HepG2 (cell line): ENCODE data around the gene METAP1D. TPM values are rescaled to one million over a fixed set of nuclear protein-coding genes. Genes with fewer than 3 reads are reported as not detected.

Experiments
- ATAC-seq: fragments of 200-7000 bp; cut with Tn5 transposase; 3 replicates; pipeline ENCODE4 v1.9.1; 2020; ENCODE audit warnings: mild to moderate bottlenecking, moderate library complexity
- BruUV-seq: library from RNA; stranded (reverse); fragments of 400-500 nt; replicated peaks from 2 replicates; lab custom pipeline; 2021; lab: Mats Ljungman, UMichigan
- CTCF ChIA-PET: fragments of 300-600 bp; formaldehyde crosslinking; extraction: SDS; loops from one replicate; lab custom pipeline; 2021; ENCODE audit warnings: low total read pairs, inconsistent platforms, low intra/inter-chr PET ratio; lab: Yijun Ruan, JAX
- POLR2A ChIA-PET: fragments of 350-600 bp; sonication (Branson Sonifier 250); formaldehyde crosslinking; loops from one replicate; lab custom pipeline; 2020; ENCODE audit warnings: antibody characterized with exemption, inconsistent platforms; lab: Yijun Ruan, JAX
- DNase-seq: peaks from one replicate; pipeline ENCODE4 v3.0.0-alpha.2; 2015; ENCODE audit warnings: low spot score
- FAIRE-seq: peaks from 3 replicates; lab custom pipeline; 2011; peaks lifted over from hg19 to GRCh38; lab: Jason Lieb, UNC
- H2AFZ ChIP-seq: one replicate; pipeline ENCODE4 v1.6.1; 2011; ENCODE audit warnings: low read length, inconsistent platforms
- H3K27ac ChIP-seq: fragments of 300-600 bp; 3 replicates; pipeline ENCODE4 v1.8.0; 2011; ENCODE audit warnings: mixed run types, mild to moderate bottlenecking, mixed read lengths, low read length, inconsistent platforms; ENCODE audit not compliant: insufficient read depth; ENCODE audit errors: extremely low read length
- H3K27me3 ChIP-seq, 2 experiments: fragments of 200-600 bp in 1 of 2; 2 replicates in 1 of 2; 3 replicates in 1 of 2; pipeline versions ENCODE4 v1.6.0 to v1.8.0; 2011; ENCODE audit warnings: low read length in 2 of 2, mild to moderate bottlenecking in 2 of 2, moderate library complexity in 2 of 2, inconsistent platforms in 1 of 2; ENCODE audit not compliant: insufficient read depth in 2 of 2, control insufficient read depth in 1 of 2
- H3K36me3 ChIP-seq, 2 experiments: fragments of 200-600 bp in 1 of 2; replicated peaks in 1 of 2; 2 replicates in 1 of 2; 3 replicates in 1 of 2; pipeline versions ENCODE4 v1.5.1 to v1.8.0; 2011; ENCODE audit warnings: low read length in 2 of 2, inconsistent platforms in 1 of 2; ENCODE audit not compliant: insufficient read depth in 2 of 2, control insufficient read depth in 1 of 2
- H3K4me1 ChIP-seq: 2 replicates; pipeline ENCODE4 v1.5.1; 2012; ENCODE audit warnings: low read length, inconsistent platforms; ENCODE audit not compliant: insufficient read depth
- H3K4me2 ChIP-seq: 2 replicates; pipeline ENCODE4 v1.6.0; 2011; ENCODE audit warnings: low read depth, low read length, inconsistent platforms
- H3K4me3 ChIP-seq, 3 experiments: fragments of 200-600 bp in 1 of 3; sonication (generic), shearing (Covaris generic) in 1 of 3; replicated peaks in 1 of 3; 2 replicates each; pipeline ENCODE4 v1.5.1; 2011 to 2016; ENCODE audit warnings: low read length in 3 of 3, inconsistent platforms in 2 of 3, low read depth in 2 of 3, mild to moderate bottlenecking in 2 of 3, control low read depth in 1 of 3, mixed read lengths in 1 of 3; ENCODE audit not compliant: insufficient read depth in 1 of 3
- H3K79me2 ChIP-seq: one replicate; pipeline ENCODE4 v1.6.1; 2011; ENCODE audit warnings: low read length, inconsistent platforms; ENCODE audit not compliant: insufficient read depth
- H3K9ac ChIP-seq: 2 replicates; pipeline ENCODE4 v1.6.0; 2011; ENCODE audit warnings: mild to moderate bottlenecking, low read depth, low read length, inconsistent platforms; ENCODE audit not compliant: insufficient read depth
- H3K9me3 ChIP-seq: 2 replicates; pipeline ENCODE4 v1.5.1; 2012; ENCODE audit warnings: mild to moderate bottlenecking, low read length
- H4K20me1 ChIP-seq: 2 replicates; pipeline ENCODE4 v1.6.0; 2011; ENCODE audit warnings: inconsistent platforms, mild to moderate bottlenecking, low read length, moderate library complexity; ENCODE audit not compliant: insufficient read depth
- ATAD3A ChIP-seq: sonication (generic); formaldehyde crosslinking; IDR thresholded peaks from 2 replicates; pipeline ENCODE4 v1.4.0; 2020; ENCODE audit warnings: missing genetic modification reagents
- HNRNPL ChIP-seq: fragments of 200-400 bp; formaldehyde crosslinking; IDR thresholded peaks from 2 replicates; pipeline ENCODE4 v1.6.1; 2017; ENCODE audit warnings: mild to moderate bottlenecking, low read depth, low read length
- MED1 ChIP-seq: sonication (generic); formaldehyde crosslinking; IDR thresholded peaks from 2 replicates; pipeline ENCODE4 v1.4.0; 2020; ENCODE audit warnings: missing genetic modification reagents
- MIXL1 ChIP-seq: IDR thresholded peaks from 2 replicates; pipeline ENCODE4 v1.6.1; 2016
- NR1H2 ChIP-seq: sonication (generic); formaldehyde crosslinking; IDR thresholded peaks from 2 replicates; pipeline ENCODE4 v1.8.1; 2022; ENCODE audit warnings: low read depth, missing genetic modification reagents, borderline replicate concordance
- POLR2AphosphoS5 ChIP-seq: IDR thresholded peaks from 2 replicates; pipeline ENCODE4 v1.6.1; 2012; ENCODE audit warnings: low read depth, low read length
- RARG ChIP-seq: sonication (generic); formaldehyde crosslinking; IDR thresholded peaks from 2 replicates; pipeline ENCODE4 v1.4.0; 2020; ENCODE audit warnings: low read depth, mild to moderate bottlenecking, missing genetic modification reagents
- SMARCC2 ChIP-seq: fragments of 450-650 bp; IDR thresholded peaks from 2 replicates; pipeline ENCODE4 v1.6.1; 2017; ENCODE audit warnings: antibody characterized with exemption, mild to moderate bottlenecking
- TOE1 ChIP-seq: sonication (generic); formaldehyde crosslinking; IDR thresholded peaks from 2 replicates; pipeline ENCODE4 v1.4.0; 2020; ENCODE audit warnings: mild to moderate bottlenecking, missing genetic modification reagents
- ZBTB26 ChIP-seq: IDR thresholded peaks from 2 replicates; pipeline ENCODE4 v1.6.1; 2016; ENCODE audit warnings: missing compliant biosample characterization, missing genetic modification reagents, borderline replicate concordance
- ZNF121 ChIP-seq: sonication (generic); formaldehyde crosslinking; IDR thresholded peaks from 2 replicates; pipeline ENCODE4 v1.5.0; 2020; ENCODE audit warnings: mild to moderate bottlenecking, missing genetic modification reagents
- ZNF17 ChIP-seq: sonication (generic); formaldehyde crosslinking; IDR thresholded peaks from 2 replicates; pipeline ENCODE4 v1.5.0; 2020; ENCODE audit warnings: mild to moderate bottlenecking, missing genetic modification reagents
- ZNF382 ChIP-seq: sonication (generic); formaldehyde crosslinking; IDR thresholded peaks from 2 replicates; pipeline ENCODE4 v1.5.0; 2020; ENCODE audit warnings: missing genetic modification reagents, mild to moderate bottlenecking, borderline replicate concordance
- ZNF576 ChIP-seq: sonication (generic); formaldehyde crosslinking; IDR thresholded peaks from 2 replicates; pipeline ENCODE4 v1.4.0; 2020; ENCODE audit warnings: mild to moderate bottlenecking, missing genetic modification reagents
- ZNF687 ChIP-seq: sonication (generic); formaldehyde crosslinking; IDR thresholded peaks from 2 replicates; pipeline ENCODE4 v1.5.1; 2020; ENCODE audit warnings: mild to moderate bottlenecking, missing genetic modification reagents, moderate library complexity
- ZNF740 ChIP-seq: sonication (generic); formaldehyde crosslinking; IDR thresholded peaks from 2 replicates; pipeline ENCODE4 v1.4.0; 2020; ENCODE audit warnings: missing genetic modification reagents
- ZNF761 ChIP-seq: sonication (generic); formaldehyde crosslinking; conservative IDR thresholded peaks from 2 replicates; pipeline ENCODE4 v1.4.0; 2020; ENCODE audit warnings: mild to moderate bottlenecking, missing genetic modification reagents
- ZZZ3 ChIP-seq: sonication (generic); formaldehyde crosslinking; IDR thresholded peaks from 2 replicates; pipeline ENCODE4 v1.4.0; 2020; ENCODE audit warnings: missing genetic modification reagents, mild to moderate bottlenecking, borderline replicate concordance
- WGBS: methylation state at CpG from one replicate; pipeline ENCODE4 v1.1.6; 2017; ENCODE audit warnings: low lambda C conversion rate; 5-methylcytosine and 5-hydroxymethylcytosine counted together
- in situ Hi-C: cut with HindIII; loops from 2 replicates; pipeline ENCODE4 v1.10.0; 2017; ENCODE audit warnings: low pct_unique_long_range_greater_than_20kb; ENCODE audit not compliant: extremely low pct_ligation_motif_present
- intact Hi-C: fragments of 100-400 bp; cut with micrococcal nuclease; formaldehyde crosslinking; loops from one replicate; pipeline ENCODE4 v1.10.0; 2022; ENCODE audit not compliant: unreplicated experiment
- polyA plus RNA-seq, 8 experiments: library from polyadenylated mRNA; depleted of rRNA in 3 of 8; stranded (reverse) in 7 of 8; unstranded in 1 of 8; fragments of >200 nt; fragmentation: Illumina TruSeq in 4 of 8; extraction: Trizol in 4 of 8; gene quantifications; 2 replicates each; pipeline versions ENCODE4 v1.2.1 to v1.2.3, GENCODE V29; 2011 to 2016; ENCODE audit warnings: low read depth in 4 of 8, missing spikeins in 1 of 8, mixed read lengths in 1 of 8; ENCODE audit not compliant: insufficient read depth in 1 of 8
- total RNA-seq, 5 experiments: library from RNA; depleted of rRNA; stranded (reverse); fragments of >200 nt; fragmentation: Illumina TruSeq; extraction: Trizol; gene quantifications; 2 replicates each; pipeline ENCODE4 v1.2.3, GENCODE V29; 2016; ENCODE audit warnings: low read depth in 1 of 5

Gene METAP1D
- total and polyA plus RNA-seq, 2 of the 13 experiments (the other 11 are each of a cell fraction or from before 2014, with no cell fraction given), result 14.7 to 21.6 TPM

GRCh38 chr2:172021074-172021931 lies 21.6 kb downstream of the METAP1D start:
- peak; percentile 99 for ATAC-seq
- H3K4me1 ChIP-seq, result peaks cover 15% of the 10 kb centered on the region
- TF ChIP-seq ZNF17 (no peak), POLR2AphosphoS5 (no peak), RARG (CRISPR knock-in tag) (no peak), MIXL1 (peak; percentile 50; the same call in 1 of the 2 replicates), ZNF740 (CRISPR knock-in tag) (no peak), ZNF687 (CRISPR knock-in tag) (peak; percentile 51), ZNF382 (CRISPR knock-in tag) (no peak), ZNF121 (CRISPR knock-in tag) (no peak), ZBTB26 (CRISPR knock-in tag) (no peak), ZNF761 (CRISPR knock-in tag) (no peak), ZNF576 (CRISPR knock-in tag) (no peak), NR1H2 (CRISPR knock-in tag) (no peak), HNRNPL (no peak), MED1 (CRISPR knock-in tag) (peak; percentile 39; the same call in 1 of the 2 replicates), SMARCC2 (no peak), ZZZ3 (CRISPR knock-in tag) (no peak), TOE1 (CRISPR knock-in tag) (no peak), ATAD3A (CRISPR knock-in tag) (no peak)

More at GRCh38 chr2:172021074-172021931, 21.6 kb downstream of the METAP1D start:
- in situ Hi-C loops, result no loop called here
- 20% methylated on average over 8 of the region's 8 CpGs for WGBS
- Histone ChIP-seq H4K20me1 (no peaks in the 10 kb centered on the region), H3K9me3 (no peaks in the 10 kb centered on the region), H3K27ac (peak overlapping the region; percentile 6), H3K79me2 (no peaks in the 10 kb centered on the region), H3K4me2 (peak overlapping the region; percentile 37), H3K4me3 (peak overlapping the region in 1 of 3 experiments; percentile 13; a peak in 1 of 6 replicates), H3K9ac (no peak overlapping the region), H3K36me3 (no peaks in the 10 kb centered on the region), H2AFZ (no peak overlapping the region), H3K27me3 (no peaks in the 10 kb centered on the region)
- CTCF ChIA-PET, result interaction anchor here (0.7 kb wide), 1 partner anchor 64 kb away, joined by 3 read pairs; no protein-coding TSS in a partner anchor
- POLR2A ChIA-PET, result no interaction called here
- DNase-seq (peak; percentile 78), FAIRE-seq (peak; percentile 85)
- intact Hi-C loops, result no loop called here
- BruUV-seq, result no TSS peak
